HPDE6-E6E7 (cell line): ENCODE results near the gene CLCN3.
"Not testable (repeated sequence)": the region's sequence is repeated elsewhere in the genome, so short reads cannot be mapped to it uniquely, and the experiment has no call there.

Source experiments
- DNase-seq: peaks from one replicate; pipeline ENCODE4 v3.0.0; 2011; ENCODE audit warnings: missing footprints; ENCODE audit errors: extremely low spot score

Gene CLCN3

GRCh38 chr4:169657470-169658107 lies 37.2 kb downstream of the CLCN3 start:
- no peak for DNase-seq

GRCh38 chr4:169658196-169658595 lies 37.8 kb downstream of the CLCN3 start:
- peak; percentile 6 for DNase-seq

- no peak for DNase-seq
Observed at GRCh38 chr4:169658975-169659715, 38.8 kb downstream of the CLCN3 start.

- peak; percentile 93 for DNase-seq
Observed at GRCh38 chr4:169659716-169660670, 39.6 kb downstream of the CLCN3 start.

GRCh38 chr4:169660929-169661328 lies 40.6 kb downstream of the CLCN3 start:
- DNase-seq: no peak

GRCh38 chr4:169661761-169662160 lies 41.4 kb downstream of the CLCN3 start:
- DNase-seq: no peak

GRCh38 chr4:169662206-169662605 lies 41.8 kb downstream of the CLCN3 start:
- DNase-seq: no peak

GRCh38 chr4:169663402-169663801 lies 43.0 kb downstream of the CLCN3 start:
- no peak for DNase-seq

- no peak for DNase-seq
Observed at GRCh38 chr4:169663831-169664230, 43.5 kb downstream of the CLCN3 start.

GRCh38 chr4:169664615-169665014 lies 44.2 kb downstream of the CLCN3 start:
- no peak for DNase-seq

GRCh38 chr4:169665046-169665737 lies 44.8 kb downstream of the CLCN3 start:
- DNase-seq: no peak

- no peak for DNase-seq
Observed at GRCh38 chr4:169668069-169668721, 47.8 kb downstream of the CLCN3 start.

- DNase-seq: no peak
Observed at GRCh38 chr4:169675825-169676224, 55.4 kb downstream of the CLCN3 start.

GRCh38 chr4:169677150-169677748 lies 56.9 kb downstream of the CLCN3 start:
- no peak for DNase-seq

GRCh38 chr4:169678486-169678885 lies 58.1 kb downstream of the CLCN3 start:
- DNase-seq: not testable (repeated sequence)

GRCh38 chr4:169678951-169679591 lies 58.7 kb downstream of the CLCN3 start:
- not testable (repeated sequence) for DNase-seq

- no peak for DNase-seq
Observed at GRCh38 chr4:169682372-169683047, 62.1 kb downstream of the CLCN3 start.

GRCh38 chr4:169689681-169690080 lies 69.3 kb downstream of the CLCN3 start:
- no peak for DNase-seq

- DNase-seq: no peak
Observed at GRCh38 chr4:169690787-169691186, 70.4 kb downstream of the CLCN3 start.

- no peak for DNase-seq
Observed at GRCh38 chr4:169698331-169698730, 78.0 kb downstream of the CLCN3 start.
